Measurements from ENCODE around the gene MYH2. TPM values are rescaled to one million over a fixed set of nuclear protein-coding genes. Genes with fewer than 3 reads are reported as not detected.

Gene MYH2
- total RNA-seq, 5 donors from 2014 or later (not counting 1 experiment from before 2014, with no cell fraction given) = not detected

DNA sequence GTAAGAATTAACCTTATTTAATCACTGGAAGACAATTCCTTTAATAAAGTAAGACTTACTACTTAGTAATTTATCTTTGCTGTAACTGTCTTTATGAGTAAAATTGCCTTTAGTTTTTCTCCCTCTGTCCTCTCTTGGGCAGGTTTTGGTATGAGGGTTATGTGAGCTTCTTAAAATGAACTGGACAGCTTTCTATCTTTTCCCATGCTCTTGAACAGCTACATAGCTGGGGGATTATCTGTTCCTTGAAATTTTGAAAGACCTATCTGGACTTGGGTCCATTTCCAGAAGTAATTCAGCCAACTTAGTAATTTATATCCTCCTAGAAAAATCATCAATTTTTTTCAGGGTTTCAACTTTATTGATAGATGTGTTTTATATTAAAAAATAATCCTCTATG, 27.5 kb downstream of the MYH2 start:
- POLR2A ChIA-PET = no interaction called here
- Histone ChIP-seq H3K36me3 (ENCODE audit: control insufficient read depth in 2 of 2, extremely low read depth in 1 of 2, insufficient read depth in 1 of 2, low read length in 1 of 2) (no peaks in the 10 kb centered on the region), H3K9me3 (no peaks in the 10 kb centered on the region), H3K4me1 (ENCODE audit: control insufficient read depth in 1 of 2, extremely low read depth in 1 of 2, insufficient read depth in 2 of 2, low read length in 2 of 2) (no peaks in the 10 kb centered on the region), H3K4me3 (ENCODE audit: control insufficient read depth in 1 of 2, extremely low read depth in 1 of 2, low read length in 1 of 2) (no peak overlapping the region), H3K27ac (ENCODE audit: low read length) (no peak overlapping the region), H3K27me3 (replicated peaks in 1 of 2; ENCODE audit: control insufficient read depth in 2 of 2, extremely low read depth in 1 of 2, insufficient read depth in 2 of 2, low read length in 1 of 2) (peaks cover 0 to 6% of the 10 kb centered on the region in 2 experiments)
- Mint-ChIP-seq H3K27me3 (peaks cover 4 to 7% of the 10 kb centered on the region in 2 donors), H3K36me3 (no peaks in the 10 kb centered on the region), H3K4me3 (no peak overlapping the region), H3K27ac (no peak overlapping the region), H3K9me3 (peaks cover 0 to 6% (median 0%) of the 10 kb centered on the region in 3 donors), H3K4me1 (no peaks in the 10 kb centered on the region)
- ATAC-seq (replicated peaks in 1 of 4) (no peak), DNase-seq (no peak)
- CTCF ChIA-PET = no interaction called here

DNA sequence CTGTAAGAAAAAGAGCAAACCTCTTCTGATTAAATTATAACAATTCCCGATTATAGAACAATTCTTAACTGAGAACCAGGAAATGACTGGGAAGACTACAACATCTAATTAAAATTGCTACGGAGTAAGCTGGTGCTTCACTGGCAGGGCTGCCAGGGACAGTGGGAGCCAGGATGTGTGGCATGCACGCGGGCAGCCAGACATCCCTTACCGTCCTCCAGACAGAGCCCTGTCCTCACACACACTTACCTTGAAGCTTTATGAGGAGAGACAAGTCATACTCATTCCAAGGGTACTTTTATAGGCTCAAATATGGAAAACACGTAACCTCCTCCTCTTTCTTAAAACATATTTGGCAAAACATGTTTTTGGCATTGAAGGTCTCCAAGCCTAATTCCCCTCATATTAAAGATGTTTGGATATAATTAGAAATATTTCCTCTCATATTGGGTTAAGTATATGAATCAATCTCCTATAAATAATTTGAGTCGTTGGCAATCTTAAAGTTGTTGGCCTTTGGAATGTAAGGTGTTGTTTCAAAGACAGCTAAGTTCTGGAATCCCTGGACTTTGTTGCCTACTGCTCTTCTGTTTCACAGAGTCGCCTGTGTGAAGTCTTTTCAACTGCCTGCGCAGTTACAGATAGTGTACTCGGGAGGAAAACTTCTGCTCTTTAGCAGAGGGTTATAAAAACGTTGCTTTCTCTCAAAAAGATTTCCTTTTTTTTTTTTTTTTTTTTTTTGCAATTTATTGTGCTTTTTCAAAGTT, 31.0 kb downstream of the MYH2 start, which contains the start of gene MYH1:
MYH1 (minus strand) TSS at position 272 of the 767 bp plus-strand sequence. CDS start 1,900 bp downstream, outside the sequence.
- H3K4me3 ChIP-seq (ENCODE audit: control insufficient read depth in 1 of 2, extremely low read depth in 1 of 2, low read length in 1 of 2) = no peak within 1 kb of the TSS
- Mint-ChIP-seq H3K27me3 (peaks cover 0 to 7% of the 10 kb centered on the region in 2 donors), H3K27ac (no peak within 1 kb of the TSS), H3K4me1 (no peaks in the 10 kb centered on the region), H3K36me3 (no peaks in the 10 kb centered on the region), H3K4me3 (no peak within 1 kb of the TSS), H3K9me3 (peaks cover 0 to 4% (median 0%) of the 10 kb centered on the region in 3 donors)
- no peaks in the 10 kb centered on the region for H3K36me3 ChIP-seq (ENCODE audit: control insufficient read depth in 2 of 2, extremely low read depth in 1 of 2, insufficient read depth in 1 of 2, low read length in 1 of 2)
- ATAC-seq (replicated peaks in 1 of 4) (no peak), DNase-seq (no peak)
- no peak within 1 kb of the TSS for H3K27ac ChIP-seq (ENCODE audit: low read length)
- H3K9me3 ChIP-seq = no peaks in the 10 kb centered on the region
- no peaks in the 10 kb centered on the region for H3K4me1 ChIP-seq (ENCODE audit: control insufficient read depth in 1 of 2, extremely low read depth in 1 of 2, insufficient read depth in 2 of 2, low read length in 2 of 2)
- WGBS (ENCODE audit: insufficient coverage) = 88% methylated on average over 4 of the region's 11 CpGs
- ChIA-PET CTCF (no interaction called here), POLR2A (no interaction called here)
- peaks cover 0 to 5% of the 10 kb centered on the region in 2 experiments for H3K27me3 ChIP-seq (replicated peaks in 1 of 2; ENCODE audit: control insufficient read depth in 2 of 2, extremely low read depth in 1 of 2, insufficient read depth in 2 of 2, low read length in 1 of 2)

DNA sequence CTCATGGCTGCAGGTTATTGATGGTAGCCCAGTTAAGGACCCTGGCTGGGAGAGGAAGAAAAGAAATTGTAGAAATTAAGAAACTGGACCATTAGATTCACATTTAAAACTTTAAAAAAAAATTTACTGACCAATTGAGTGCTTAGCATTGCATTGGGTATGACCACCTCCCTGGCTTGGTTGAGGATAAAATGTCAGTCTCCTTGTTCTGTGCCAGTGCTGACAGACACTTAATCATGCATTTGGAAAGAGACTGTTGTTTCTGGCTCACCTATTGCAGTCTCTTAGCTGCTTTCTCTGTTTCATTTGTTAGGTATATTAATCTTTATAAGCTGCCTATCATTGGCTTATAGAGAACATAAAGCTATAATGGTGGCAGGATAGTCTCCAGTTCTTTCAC, 32.8 kb downstream of the MYH2 start:
- H3K27me3 ChIP-seq (replicated peaks in 1 of 2; ENCODE audit: control insufficient read depth in 2 of 2, extremely low read depth in 1 of 2, insufficient read depth in 2 of 2, low read length in 1 of 2) = no peaks in the 10 kb centered on the region
- Mint-ChIP-seq H3K27me3 (peaks cover 0 to 7% of the 10 kb centered on the region in 2 donors), H3K36me3 (no peaks in the 10 kb centered on the region), H3K27ac (no peak overlapping the region), H3K4me1 (no peaks in the 10 kb centered on the region), H3K4me3 (no peak overlapping the region), H3K9me3 (no peaks in the 10 kb centered on the region)
- no peak for DNase-seq
- no peaks in the 10 kb centered on the region for H3K4me1 ChIP-seq (ENCODE audit: control insufficient read depth in 1 of 2, extremely low read depth in 1 of 2, insufficient read depth in 2 of 2, low read length in 2 of 2)
- ChIA-PET CTCF (no interaction called here), POLR2A (no interaction called here)
- no peaks in the 10 kb centered on the region for H3K9me3 ChIP-seq
- H3K4me3 ChIP-seq (ENCODE audit: control insufficient read depth in 1 of 2, extremely low read depth in 1 of 2, low read length in 1 of 2) = no peak overlapping the region
- no peak overlapping the region for H3K27ac ChIP-seq (ENCODE audit: low read length)
- ATAC-seq (replicated peaks in 1 of 4) = no peak
- H3K36me3 ChIP-seq (ENCODE audit: control insufficient read depth in 2 of 2, extremely low read depth in 1 of 2, insufficient read depth in 1 of 2, low read length in 1 of 2) = no peaks in the 10 kb centered on the region

DNA sequence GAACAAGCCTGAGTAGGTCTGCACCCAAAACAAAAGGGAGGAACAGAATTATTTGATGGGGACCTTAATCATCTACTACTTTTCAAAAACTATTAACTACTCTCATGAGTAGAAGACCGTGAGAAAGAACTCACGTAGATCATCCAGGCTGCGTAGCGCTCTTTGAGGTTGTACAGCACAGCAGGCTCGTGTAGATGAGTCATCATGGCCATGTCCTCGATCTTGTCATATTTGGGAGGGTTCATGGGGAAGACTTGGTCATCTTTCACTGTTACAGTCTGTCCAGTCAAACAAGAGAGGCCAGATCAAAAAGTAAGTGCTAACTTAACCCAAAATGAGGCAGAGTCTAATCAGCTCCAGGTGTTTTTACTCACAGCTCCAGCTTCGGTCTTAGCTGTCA, 33.4 kb downstream of the MYH2 start:
- no peaks in the 10 kb centered on the region for H3K36me3 ChIP-seq (ENCODE audit: control insufficient read depth in 2 of 2, extremely low read depth in 1 of 2, insufficient read depth in 1 of 2, low read length in 1 of 2)
- no peaks in the 10 kb centered on the region for H3K36me3 Mint-ChIP-seq
- ChIA-PET CTCF (no interaction called here), POLR2A (no interaction called here)
- no peak overlapping the region for H3K27ac Mint-ChIP-seq
- H3K27me3 Mint-ChIP-seq = peaks cover 0 to 7% of the 10 kb centered on the region in 2 donors
- DNase-seq (no peak), ATAC-seq (replicated peaks in 1 of 4) (no peak)
- no peak overlapping the region for H3K4me3 ChIP-seq (ENCODE audit: control insufficient read depth in 1 of 2, extremely low read depth in 1 of 2, low read length in 1 of 2)
- no peaks in the 10 kb centered on the region for H3K9me3 ChIP-seq
- H3K9me3 Mint-ChIP-seq = no peaks in the 10 kb centered on the region
- H3K4me1 ChIP-seq (ENCODE audit: control insufficient read depth in 1 of 2, extremely low read depth in 1 of 2, insufficient read depth in 2 of 2, low read length in 2 of 2) = no peaks in the 10 kb centered on the region
- H3K4me3 Mint-ChIP-seq = no peak overlapping the region
- WGBS (ENCODE audit: insufficient coverage) = 69% methylated on average over 5 of the region's 7 CpGs
- no peaks in the 10 kb centered on the region for H3K4me1 Mint-ChIP-seq
- no peak overlapping the region for H3K27ac ChIP-seq (ENCODE audit: low read length)
- H3K27me3 ChIP-seq (replicated peaks in 1 of 2; ENCODE audit: control insufficient read depth in 2 of 2, extremely low read depth in 1 of 2, insufficient read depth in 2 of 2, low read length in 1 of 2) = no peaks in the 10 kb centered on the region

DNA sequence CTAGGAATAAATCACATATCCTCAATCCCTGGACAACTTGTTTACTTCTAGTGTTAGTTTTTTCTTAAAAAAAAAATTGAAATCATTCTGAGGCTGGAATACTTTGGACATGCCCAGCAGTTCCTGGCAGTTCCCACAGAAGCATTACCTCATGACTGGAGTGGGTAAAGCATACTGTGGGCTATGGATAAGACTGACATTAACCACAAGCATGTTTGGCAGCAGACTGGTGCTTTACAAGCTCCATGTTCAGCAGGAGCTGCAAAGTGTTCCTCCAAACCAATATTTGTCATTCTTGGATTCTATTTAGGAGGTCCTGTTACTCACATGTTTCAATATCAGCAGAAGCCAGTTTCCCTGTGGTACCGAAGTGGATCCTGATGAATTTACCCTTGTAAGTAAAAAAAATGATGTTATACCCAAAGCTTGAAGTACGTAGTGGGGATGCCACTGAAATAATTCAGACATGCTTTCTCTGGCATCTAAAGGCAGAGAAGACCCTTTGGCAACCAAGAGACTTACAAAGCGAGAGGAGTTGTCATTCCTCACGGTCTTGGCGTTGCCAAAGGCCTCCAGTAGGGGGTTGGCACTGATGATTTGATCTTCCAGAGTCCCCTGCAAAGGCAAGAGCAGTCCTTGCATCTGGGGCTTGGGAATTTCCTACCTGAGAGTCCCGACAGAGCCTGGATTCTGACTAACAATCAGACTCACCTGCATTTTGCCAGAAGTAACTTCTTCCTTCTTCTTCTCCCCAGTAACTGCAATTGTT, 36.0 kb downstream of the MYH2 start:
- Histone ChIP-seq H3K36me3 (ENCODE audit: control insufficient read depth in 2 of 2, extremely low read depth in 1 of 2, insufficient read depth in 1 of 2, low read length in 1 of 2) (no peaks in the 10 kb centered on the region), H3K27me3 (replicated peaks in 1 of 2; ENCODE audit: control insufficient read depth in 2 of 2, extremely low read depth in 1 of 2, insufficient read depth in 2 of 2, low read length in 1 of 2) (no peaks in the 10 kb centered on the region), H3K27ac (ENCODE audit: low read length) (no peak overlapping the region), H3K9me3 (no peaks in the 10 kb centered on the region), H3K4me3 (ENCODE audit: control insufficient read depth in 1 of 2, extremely low read depth in 1 of 2, low read length in 1 of 2) (no peak overlapping the region), H3K4me1 (ENCODE audit: control insufficient read depth in 1 of 2, extremely low read depth in 1 of 2, insufficient read depth in 2 of 2, low read length in 2 of 2) (no peaks in the 10 kb centered on the region)
- CTCF ChIA-PET = no interaction called here
- ATAC-seq (replicated peaks in 1 of 4) (no peak), DNase-seq (no peak)
- Mint-ChIP-seq H3K27me3 (no peaks in the 10 kb centered on the region), H3K4me3 (no peak overlapping the region), H3K36me3 (no peaks in the 10 kb centered on the region), H3K4me1 (no peaks in the 10 kb centered on the region), H3K27ac (no peak overlapping the region), H3K9me3 (no peaks in the 10 kb centered on the region)
- POLR2A ChIA-PET = no interaction called here
- no CpG with 5 or more reads among the region's 6 CpGs for WGBS (ENCODE audit: insufficient coverage)

DNA sequence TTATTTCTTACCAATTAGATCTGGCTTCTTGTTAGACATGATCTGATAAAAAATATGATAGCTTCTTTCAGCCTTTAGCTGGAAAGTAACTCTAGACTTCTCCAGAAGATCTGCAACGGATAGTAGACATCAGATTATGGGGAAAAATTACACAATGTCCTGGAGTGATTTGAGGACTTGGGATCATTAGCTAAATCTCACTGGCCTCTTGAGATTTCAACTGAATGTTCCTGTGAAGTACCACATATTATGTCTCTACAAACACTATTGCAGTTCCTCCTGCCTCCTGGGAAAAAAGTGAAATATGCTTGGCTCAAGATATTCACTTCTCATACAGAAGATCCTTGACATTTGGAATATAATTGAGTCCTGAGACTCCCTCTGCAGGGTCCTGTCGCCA, 36.6 kb downstream of the MYH2 start:
- Histone ChIP-seq H3K4me3 (ENCODE audit: control insufficient read depth in 1 of 2, extremely low read depth in 1 of 2, low read length in 1 of 2) (no peak overlapping the region), H3K27ac (ENCODE audit: low read length) (no peak overlapping the region), H3K9me3 (no peaks in the 10 kb centered on the region), H3K27me3 (replicated peaks in 1 of 2; ENCODE audit: control insufficient read depth in 2 of 2, extremely low read depth in 1 of 2, insufficient read depth in 2 of 2, low read length in 1 of 2) (no peaks in the 10 kb centered on the region), H3K36me3 (ENCODE audit: control insufficient read depth in 2 of 2, extremely low read depth in 1 of 2, insufficient read depth in 1 of 2, low read length in 1 of 2) (no peaks in the 10 kb centered on the region), H3K4me1 (ENCODE audit: control insufficient read depth in 1 of 2, extremely low read depth in 1 of 2, insufficient read depth in 2 of 2, low read length in 2 of 2) (no peaks in the 10 kb centered on the region)
- ChIA-PET CTCF (no interaction called here), POLR2A (no interaction called here)
- Mint-ChIP-seq H3K36me3 (no peaks in the 10 kb centered on the region), H3K4me3 (no peak overlapping the region), H3K27ac (no peak overlapping the region), H3K27me3 (no peaks in the 10 kb centered on the region), H3K9me3 (no peaks in the 10 kb centered on the region), H3K4me1 (no peaks in the 10 kb centered on the region)
- no peak for DNase-seq
- ATAC-seq (replicated peaks in 1 of 4) = no peak
- no CpG with 5 or more reads among the region's 2 CpGs for WGBS (ENCODE audit: insufficient coverage)
